ENCODE results near the gene PNISR.

- TF ChIP-seq ZBTB10 (CRISPR knock-in tag; IDR thresholded peaks at IDR 0.05; ENCODE audit: borderline replicate concordance) (no peak), BRCA1 (CRISPR knock-in tag; IDR thresholded peaks at IDR 0.05) (no peak), GABPA (IDR thresholded peaks at IDR 0.05; ENCODE audit: low read depth, low read length) (0 out of 2 replicates have a peak, but pooled peaks have one; percentile 9), GABPA (CRISPR knock-in tag; IDR thresholded peaks at IDR 0.05; ENCODE audit: low read depth) (no peak), SMAD3 (CRISPR knock-in tag; IDR thresholded peaks at IDR 0.05) (peak; percentile 54; the same call in 1 of the 2 replicates), KDM1A (CRISPR knock-in tag; IDR thresholded peaks at IDR 0.05) (no peak)
Observed at GRCh38 chr6:99425647-99426450, 741 bp upstream of the PNISR start.

Data from HepG2 (cell line).